Kidney tubule cell (primary cell): Measurements from ENCODE around the gene SELENON.

Source experiments
- DNase-seq: peaks from one replicate; pipeline ENCODE4 v3.0.0-alpha.2; 2018; ENCODE audit warnings: low spot score

The SELENON gene

GRCh38 chr1:25809283-25809926, 9.4 kb downstream of the SELENON start:
- DNase-seq, result no peak

- no peak for DNase-seq
Observed at GRCh38 chr1:25809929-25810328, 9.9 kb downstream of the SELENON start.

- peak; percentile 49 for DNase-seq
Observed at GRCh38 chr1:25810341-25811299, 10.6 kb downstream of the SELENON start.

GRCh38 chr1:25811384-25812082, 11.5 kb downstream of the SELENON start:
- DNase-seq, result no peak

- DNase-seq, result no peak
Observed at GRCh38 chr1:25813071-25813733, 13.2 kb downstream of the SELENON start.

GRCh38 chr1:25813734-25814471, 13.9 kb downstream of the SELENON start:
- no peak for DNase-seq

GRCh38 chr1:25814549-25815087, 14.6 kb downstream of the SELENON start:
- DNase-seq, result no peak

- no peak for DNase-seq
Observed at GRCh38 chr1:25815208-25816111, 15.5 kb downstream of the SELENON start.

GRCh38 chr1:25816112-25816718, 16.2 kb downstream of the SELENON start:
- no peak for DNase-seq

- DNase-seq, result peak; percentile 24
Observed at GRCh38 chr1:25817840-25818501, 18.0 kb downstream of the SELENON start.

GRCh38 chr1:25818569-25818968, 18.6 kb downstream of the SELENON start:
- peak; percentile 6 for DNase-seq

- DNase-seq, result peak; percentile 93
Observed at GRCh38 chr1:25819491-25820246, 19.7 kb downstream of the SELENON start, which contains the start of gene MTFR1L. TSS of gene MTFR1L (plus strand) at chr1:25819954. CDS start at chr1:25823105, 3,151 bp downstream.

GRCh38 chr1:25820247-25821111, 20.5 kb downstream of the SELENON start:
- peak; percentile 77 for DNase-seq

GRCh38 chr1:25821112-25821476, 21.1 kb downstream of the SELENON start:
- no peak for DNase-seq

GRCh38 chr1:25821630-25822091, 21.7 kb downstream of the SELENON start:
- peak; percentile 66 for DNase-seq

GRCh38 chr1:25825605-25826004, 25.6 kb downstream of the SELENON start:
- no peak for DNase-seq

GRCh38 chr1:25826571-25826970, 26.6 kb downstream of the SELENON start:
- DNase-seq, result no peak
